Sigmoid colon (tissue), 4 donors: ENCODE data around the gene SSU72.
"Not testable (repeated sequence)": the region's sequence is repeated elsewhere in the genome, so short reads cannot be mapped to it uniquely, and the experiment has no call there.

Experiments
- EP300 ChIP-seq, 4 donors: sonication (generic); formaldehyde crosslinking; IDR thresholded peaks; one replicate each; pipeline ENCODE4 v1.6.1; 2017; ENCODE audit warnings: antibody characterized with exemption in 4 of 4
- POLR2A ChIP-seq, 2 donors: fragments of 450-650 bp; IDR thresholded peaks; one replicate each; pipeline ENCODE4 v1.6.1; 2016; ENCODE audit warnings: antibody characterized with exemption in 2 of 2, mild to moderate bottlenecking in 2 of 2, moderate library complexity in 2 of 2
- POLR2AphosphoS5 ChIP-seq, 4 donors: sonication (generic); formaldehyde crosslinking; IDR thresholded peaks; one replicate each; pipeline ENCODE4 v1.6.1; 2017; ENCODE audit warnings: antibody characterized with exemption in 4 of 4
- TF ChIP-seq, protein P1 (sequence below), 4 experiments: fragments of 450-650 bp in 3 of 4; fragments of 200-600 bp in 1 of 4; IDR thresholded peaks; one replicate each; pipeline ENCODE4 v1.5.1; 2016 to 2019; ENCODE audit warnings: antibody characterized with exemption in 4 of 4, mild to moderate bottlenecking in 3 of 4, moderate library complexity in 2 of 4

DNA sequence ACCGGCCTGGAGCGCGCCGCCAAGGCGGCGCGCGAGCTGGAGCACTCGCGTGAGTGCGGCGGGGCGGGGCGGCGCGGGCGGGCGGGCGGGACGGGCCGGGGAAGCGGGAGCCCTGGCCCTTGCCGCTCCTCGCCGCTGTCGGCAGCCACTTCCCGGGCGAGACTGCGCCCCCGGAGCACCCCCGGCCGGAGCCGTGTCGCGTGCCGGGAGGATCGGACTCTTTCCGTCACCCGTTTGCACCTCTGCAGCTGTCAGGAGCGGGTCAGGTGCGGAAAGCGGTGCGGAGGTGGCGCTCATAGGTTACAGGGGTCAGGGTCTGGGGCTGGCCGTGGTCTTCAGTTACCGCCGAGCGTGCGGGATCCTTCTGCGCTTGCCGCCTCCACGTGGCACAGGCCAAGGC is 62.2 kb downstream of the SSU72 start:
- TF ChIP-seq, protein P1, sequence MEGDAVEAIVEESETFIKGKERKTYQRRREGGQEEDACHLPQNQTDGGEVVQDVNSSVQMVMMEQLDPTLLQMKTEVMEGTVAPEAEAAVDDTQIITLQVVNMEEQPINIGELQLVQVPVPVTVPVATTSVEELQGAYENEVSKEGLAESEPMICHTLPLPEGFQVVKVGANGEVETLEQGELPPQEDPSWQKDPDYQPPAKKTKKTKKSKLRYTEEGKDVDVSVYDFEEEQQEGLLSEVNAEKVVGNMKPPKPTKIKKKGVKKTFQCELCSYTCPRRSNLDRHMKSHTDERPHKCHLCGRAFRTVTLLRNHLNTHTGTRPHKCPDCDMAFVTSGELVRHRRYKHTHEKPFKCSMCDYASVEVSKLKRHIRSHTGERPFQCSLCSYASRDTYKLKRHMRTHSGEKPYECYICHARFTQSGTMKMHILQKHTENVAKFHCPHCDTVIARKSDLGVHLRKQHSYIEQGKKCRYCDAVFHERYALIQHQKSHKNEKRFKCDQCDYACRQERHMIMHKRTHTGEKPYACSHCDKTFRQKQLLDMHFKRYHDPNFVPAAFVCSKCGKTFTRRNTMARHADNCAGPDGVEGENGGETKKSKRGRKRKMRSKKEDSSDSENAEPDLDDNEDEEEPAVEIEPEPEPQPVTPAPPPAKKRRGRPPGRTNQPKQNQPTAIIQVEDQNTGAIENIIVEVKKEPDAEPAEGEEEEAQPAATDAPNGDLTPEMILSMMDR (IDR thresholded peaks at IDR 0.05): not testable (repeated sequence)
- TF ChIP-seq POLR2A, POLR2AphosphoS5, EP300 (IDR thresholded peaks at IDR 0.05): not testable (repeated sequence)
